GM20431 (cell line): ENCODE data around the gene GPR83.
"Not testable (repeated sequence)": the region's sequence is repeated elsewhere in the genome, so short reads cannot be mapped to it uniquely, and the experiment has no call there.

ENCODE experiments used
- in situ Hi-C: fragments of 300-500 bp; cut with MseI, MboI; formaldehyde crosslinking; loops from one replicate; pipeline ENCODE4 v1.15.0; 2020; ENCODE audit warnings: low sequenced_read_pairs; ENCODE audit not compliant: unreplicated experiment

GPR83 gene

DNA sequence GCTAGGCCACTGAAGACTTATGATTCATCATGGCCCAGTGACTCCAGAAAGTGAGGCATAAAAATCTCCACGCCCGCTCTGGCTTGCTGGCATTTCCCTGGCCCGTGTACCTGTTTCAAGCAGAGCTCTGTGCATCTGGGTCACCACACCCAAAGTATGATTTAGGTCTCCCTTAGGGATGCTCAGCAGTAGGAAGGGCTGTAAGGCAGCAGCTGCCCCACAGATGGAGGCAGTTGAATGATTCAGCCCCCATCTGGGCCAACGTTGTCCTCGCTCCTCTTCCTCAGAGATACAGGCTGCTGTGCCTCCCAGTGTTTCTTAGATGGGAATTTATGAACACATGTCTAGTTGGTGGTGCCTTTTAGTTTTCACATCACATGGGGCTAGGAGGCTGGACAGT is 21.6 kb downstream of the GPR83 start:
- in situ Hi-C loops, result no loop called here

DNA sequence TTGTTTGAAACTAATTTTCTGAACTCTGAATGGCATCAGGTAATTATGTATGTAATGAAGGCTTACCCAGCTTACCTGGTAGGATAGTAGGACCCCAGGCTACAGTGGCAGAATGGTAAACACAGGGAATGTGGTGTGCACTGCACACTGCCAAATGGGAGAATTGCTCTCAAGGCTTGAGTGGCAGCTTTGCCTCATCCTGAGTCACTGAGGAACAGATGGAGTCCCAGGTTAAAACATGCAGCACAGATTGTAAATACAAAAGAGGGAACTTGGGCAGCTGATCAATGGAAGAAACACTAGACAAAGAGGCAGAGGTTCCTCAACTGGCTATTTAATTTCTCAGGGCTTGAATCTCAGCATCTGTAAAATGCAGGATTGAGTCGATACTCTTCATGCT is 24.4 kb downstream of the GPR83 start:
- in situ Hi-C loops, result no loop called here

DNA sequence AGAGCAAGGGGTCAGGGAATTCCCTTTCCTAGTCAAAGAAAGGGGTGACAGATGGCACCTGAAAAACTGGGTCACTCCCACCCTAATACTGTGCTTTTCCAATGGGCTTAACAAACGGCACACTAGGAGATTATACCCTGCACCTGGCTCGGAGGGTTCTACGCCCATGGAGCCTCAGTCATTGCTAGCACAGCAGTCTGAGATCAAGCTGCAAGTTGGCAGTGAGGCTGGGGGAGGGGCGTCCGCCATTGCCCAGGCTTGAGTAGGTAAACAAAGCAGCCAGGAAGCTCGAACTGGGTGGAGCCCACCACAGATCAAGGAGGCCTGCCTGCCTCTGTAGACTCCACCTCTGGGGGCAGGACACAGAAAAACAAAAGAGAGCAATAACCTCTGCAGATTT is 30.6 kb downstream of the GPR83 start:
- in situ Hi-C loops, result not testable (repeated sequence)

GRCh38 chr11:94350850-94351563 is 50.2 kb downstream of the GPR83 start:
- in situ Hi-C loops, result not testable (repeated sequence)

GRCh38 chr11:94346311-94346710 is 54.9 kb downstream of the GPR83 start:
- in situ Hi-C loops, result not testable (repeated sequence)

- in situ Hi-C loops, result no loop called here
Observed at GRCh38 chr11:94343495-94343894, 57.7 kb downstream of the GPR83 start.

- in situ Hi-C loops, result no loop called here
Observed at GRCh38 chr11:94342250-94342649, 59.0 kb downstream of the GPR83 start.

DNA sequence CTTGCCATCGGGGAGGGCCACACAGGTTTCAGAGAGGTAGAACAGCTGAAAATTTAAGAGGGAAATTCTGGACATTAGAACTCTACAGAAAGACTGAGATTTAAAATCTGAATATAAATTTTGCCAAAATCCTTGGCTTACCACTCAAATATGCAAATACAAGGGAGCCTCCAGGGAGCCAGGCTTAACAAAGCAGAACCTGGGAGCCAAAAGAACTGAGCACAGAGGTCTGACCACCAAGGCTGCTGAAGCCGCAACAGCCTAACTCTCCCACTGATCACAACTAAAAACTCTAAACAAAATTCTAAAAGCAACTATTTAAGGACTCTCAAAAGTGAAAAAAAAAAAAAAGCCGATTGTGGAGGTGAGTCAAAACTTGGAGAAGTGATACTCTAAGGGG is 62.6 kb downstream of the GPR83 start:
- in situ Hi-C loops, result no loop called here

DNA sequence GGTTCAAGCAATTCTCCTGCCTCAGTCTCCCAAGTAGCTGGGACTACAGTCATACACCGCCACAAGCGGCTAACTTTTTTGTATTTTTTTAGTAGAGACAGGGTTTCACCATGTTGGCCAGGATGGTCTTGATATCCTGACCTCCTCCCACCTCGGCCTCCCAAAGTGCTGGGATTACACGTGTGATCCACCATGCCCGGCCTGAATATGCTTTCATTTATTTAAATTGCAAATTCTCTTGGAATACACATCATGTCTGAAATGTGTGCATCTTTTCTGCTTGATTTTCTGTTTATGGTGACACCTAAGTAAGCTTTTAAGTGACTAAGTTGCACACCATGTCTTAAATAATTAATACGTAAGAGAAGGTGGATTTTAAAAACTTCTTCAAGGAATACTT is 65.2 kb downstream of the GPR83 start:
- in situ Hi-C loops, result no loop called here

DNA sequence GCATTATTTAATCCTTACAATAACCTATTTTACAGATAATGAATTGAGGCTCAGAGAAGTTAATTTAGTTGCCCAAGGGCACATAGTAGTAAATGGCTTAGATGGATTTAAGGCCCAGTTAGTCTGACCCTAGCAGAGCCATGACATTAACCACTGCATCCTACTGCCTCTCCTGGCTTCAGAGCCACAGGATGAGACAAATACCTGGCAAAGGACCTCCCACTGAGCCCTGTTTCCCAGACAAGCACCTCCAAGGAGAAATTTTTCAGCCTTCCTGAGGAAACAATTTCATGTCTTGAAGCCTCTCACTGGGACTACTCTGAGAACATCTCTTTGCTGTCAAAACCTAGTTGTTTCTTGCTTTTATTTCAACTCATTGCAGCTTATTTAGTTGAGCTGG is 68.4 kb downstream of the GPR83 start:
- in situ Hi-C loops, result no loop called here

GRCh38 chr11:94330789-94331188 is 70.4 kb downstream of the GPR83 start:
- in situ Hi-C loops, result no loop called here

- in situ Hi-C loops, result loop anchor here (10.0 kb wide), 1 partner anchor 175 kb away; no protein-coding TSS in a partner anchor
Observed at GRCh38 chr11:94329501-94329900, 71.7 kb downstream of the GPR83 start.

DNA sequence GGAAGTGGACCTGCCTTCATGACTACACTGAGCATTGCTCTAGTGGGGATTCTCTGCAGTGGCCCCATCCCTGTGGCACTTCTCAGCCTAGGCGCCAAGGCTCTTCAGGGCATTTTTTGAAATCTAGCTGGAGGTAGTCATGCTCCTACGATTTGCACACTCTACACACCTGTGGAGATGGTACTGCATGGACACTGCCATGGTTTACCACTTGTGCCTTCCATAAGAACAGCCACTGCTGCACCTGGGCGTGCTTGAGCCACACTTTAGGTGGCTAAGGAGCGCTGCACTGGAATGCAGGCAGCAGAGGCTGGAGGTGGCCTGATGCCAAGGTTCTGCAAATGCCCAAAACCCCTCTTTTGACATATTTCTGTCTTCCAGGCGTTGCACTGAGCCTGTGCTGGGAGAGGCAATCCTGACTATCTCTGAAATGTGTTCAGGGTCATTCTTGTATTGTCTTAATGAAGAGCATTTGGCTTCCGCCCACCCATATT is 72.6 kb downstream of the GPR83 start:
- in situ Hi-C loops, result loop anchor here (10.0 kb wide), 1 partner anchor 176 kb away; no protein-coding TSS in a partner anchor
